Stimulated activated CD8-positive, alpha-beta memory T cell treated with anti-CD3 and anti-CD28 coated beads, Interleukin-15, amount 100 ng/mL, for 24 hours (primary cell): ENCODE results near the gene MPZL1.
"Not testable (repeated sequence)": the region's sequence is repeated elsewhere in the genome, so short reads cannot be mapped to it uniquely, and the experiment has no call there.

Experiments
- DNase-seq: peaks from one replicate; pipeline ENCODE4 v3.0.0-alpha.2; 2020; ENCODE audit warnings: low read depth

The MPZL1 gene

DNA sequence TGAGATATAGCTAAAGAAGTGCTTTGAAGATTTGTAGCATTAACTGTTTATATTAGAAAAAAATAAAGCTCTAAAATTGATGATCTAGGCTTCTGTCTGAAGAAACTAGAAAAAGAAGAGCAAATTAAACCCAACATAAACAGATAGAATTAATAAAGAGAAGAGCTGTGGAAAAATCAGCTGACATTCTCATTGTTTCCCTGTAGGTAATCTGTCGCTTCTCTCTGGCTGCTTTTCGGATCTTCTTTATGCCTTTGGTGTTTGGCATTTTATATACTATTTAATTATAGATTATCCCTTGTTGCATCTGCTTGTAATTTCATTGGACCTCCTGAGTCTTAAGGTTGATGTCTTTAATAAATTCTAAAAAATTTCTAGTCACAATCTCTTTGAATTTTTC lies 59.8 kb downstream of the MPZL1 start:
- DNase-seq, result no peak

DNA sequence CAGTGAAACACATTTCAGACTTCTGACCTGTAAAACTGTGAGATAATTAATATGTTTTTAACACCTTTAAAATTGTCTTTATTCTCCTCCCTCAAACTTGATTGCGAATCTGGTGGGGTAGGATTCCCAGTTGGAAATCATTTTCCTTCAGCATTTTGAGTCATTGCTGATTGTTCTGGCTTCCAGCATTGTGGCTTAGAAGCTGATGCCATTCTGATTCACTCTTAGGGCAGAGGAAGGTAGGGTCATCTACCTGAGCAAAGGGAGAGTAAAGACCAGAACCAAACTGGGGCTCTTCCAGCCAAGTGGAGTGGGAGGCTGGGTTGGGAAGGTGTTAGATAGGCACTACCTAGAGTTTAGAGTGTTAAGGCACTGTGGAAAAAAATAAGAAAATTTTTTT lies 61.2 kb downstream of the MPZL1 start:
- DNase-seq, result no peak

DNA sequence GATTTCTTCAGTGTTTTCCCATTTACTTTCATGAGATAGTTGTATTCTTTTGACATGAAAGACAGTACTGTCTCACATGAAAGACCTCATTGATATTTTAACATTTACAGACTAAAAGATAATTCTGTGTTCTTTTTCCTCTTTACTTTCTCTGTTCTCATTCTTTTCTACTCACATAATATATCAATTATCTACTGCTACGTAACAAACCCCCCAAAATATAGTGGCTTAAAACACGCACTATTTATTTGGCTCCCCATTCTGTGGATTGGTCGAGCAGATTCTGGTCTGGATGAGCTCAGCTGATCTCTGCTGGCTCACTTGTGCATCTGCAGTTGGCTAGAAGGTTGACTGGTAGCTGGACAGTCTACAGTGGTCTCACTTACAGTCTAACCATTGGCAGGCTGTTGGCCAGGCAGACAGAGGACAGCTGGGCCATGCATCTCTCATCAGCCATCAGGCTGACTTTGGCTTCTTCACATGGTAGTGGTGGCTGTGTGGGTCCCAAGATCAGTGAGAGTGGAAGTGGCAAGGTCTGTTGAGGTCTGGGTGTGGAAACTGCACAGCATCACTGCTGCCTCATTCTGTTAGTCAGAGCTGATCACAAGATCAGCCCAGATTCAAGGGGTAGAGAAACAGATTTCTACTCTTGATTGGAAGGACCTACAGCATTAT lies 63.2 kb downstream of the MPZL1 start:
- DNase-seq, result no peak

DNA sequence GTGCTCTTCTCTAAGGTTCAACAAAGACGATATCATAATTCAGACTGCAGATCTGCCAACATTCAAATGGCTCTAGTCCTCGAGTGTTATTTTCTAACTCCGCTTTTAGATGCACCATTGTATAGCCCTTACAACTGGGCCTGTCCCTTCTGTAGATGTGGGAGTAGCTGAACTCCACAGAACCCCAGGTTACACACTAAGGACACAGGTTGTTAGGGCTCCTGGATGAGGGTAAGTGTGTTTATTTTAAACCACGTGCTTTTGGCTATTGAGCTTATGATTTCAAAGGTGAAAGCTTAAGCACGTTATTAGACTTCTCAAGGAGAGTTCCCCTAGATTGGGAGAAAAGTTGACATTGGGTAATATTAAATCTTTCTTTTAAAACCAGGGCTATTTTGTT lies 64.7 kb downstream of the MPZL1 start:
- DNase-seq, result no peak

DNA sequence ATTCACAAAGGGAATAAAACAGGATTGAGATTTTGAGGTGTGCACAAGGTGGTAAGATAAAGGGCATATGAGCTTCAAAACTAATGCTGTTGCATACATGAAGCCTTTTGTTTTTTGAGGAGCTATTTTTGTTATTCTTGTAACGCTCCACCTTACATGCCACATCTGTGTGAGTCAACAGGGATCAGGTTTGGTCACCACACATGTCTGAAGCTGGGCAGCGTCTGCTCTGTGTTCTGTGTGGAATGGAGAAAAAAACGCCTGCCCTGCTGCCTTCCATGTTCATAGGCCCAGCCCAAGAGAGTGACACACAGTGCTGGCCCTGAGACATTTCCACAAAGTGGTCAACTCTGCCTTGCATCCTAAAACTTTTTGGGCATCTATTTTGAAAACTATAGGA lies 67.7 kb downstream of the MPZL1 start:
- no peak for DNase-seq

DNA sequence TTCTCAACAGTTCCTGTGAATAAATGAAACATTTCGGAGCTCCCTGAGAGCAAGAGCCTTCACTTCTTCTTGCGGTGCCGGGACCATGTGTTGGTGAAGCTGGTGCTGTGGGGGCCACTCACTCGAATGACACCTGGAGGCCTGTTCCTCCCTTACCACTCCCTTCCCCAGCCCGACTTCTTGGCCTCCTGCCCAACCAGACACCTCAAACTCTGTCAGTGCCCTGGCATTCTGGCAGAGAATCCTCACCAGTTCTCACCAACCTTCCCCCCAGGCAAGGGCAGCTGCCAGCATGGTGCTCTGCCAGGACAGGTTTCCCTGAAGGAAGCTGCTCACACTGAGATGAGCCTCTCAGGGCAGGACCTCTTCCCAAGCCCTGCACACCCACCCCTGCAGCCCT lies 68.3 kb downstream of the MPZL1 start:
- no peak for DNase-seq

DNA sequence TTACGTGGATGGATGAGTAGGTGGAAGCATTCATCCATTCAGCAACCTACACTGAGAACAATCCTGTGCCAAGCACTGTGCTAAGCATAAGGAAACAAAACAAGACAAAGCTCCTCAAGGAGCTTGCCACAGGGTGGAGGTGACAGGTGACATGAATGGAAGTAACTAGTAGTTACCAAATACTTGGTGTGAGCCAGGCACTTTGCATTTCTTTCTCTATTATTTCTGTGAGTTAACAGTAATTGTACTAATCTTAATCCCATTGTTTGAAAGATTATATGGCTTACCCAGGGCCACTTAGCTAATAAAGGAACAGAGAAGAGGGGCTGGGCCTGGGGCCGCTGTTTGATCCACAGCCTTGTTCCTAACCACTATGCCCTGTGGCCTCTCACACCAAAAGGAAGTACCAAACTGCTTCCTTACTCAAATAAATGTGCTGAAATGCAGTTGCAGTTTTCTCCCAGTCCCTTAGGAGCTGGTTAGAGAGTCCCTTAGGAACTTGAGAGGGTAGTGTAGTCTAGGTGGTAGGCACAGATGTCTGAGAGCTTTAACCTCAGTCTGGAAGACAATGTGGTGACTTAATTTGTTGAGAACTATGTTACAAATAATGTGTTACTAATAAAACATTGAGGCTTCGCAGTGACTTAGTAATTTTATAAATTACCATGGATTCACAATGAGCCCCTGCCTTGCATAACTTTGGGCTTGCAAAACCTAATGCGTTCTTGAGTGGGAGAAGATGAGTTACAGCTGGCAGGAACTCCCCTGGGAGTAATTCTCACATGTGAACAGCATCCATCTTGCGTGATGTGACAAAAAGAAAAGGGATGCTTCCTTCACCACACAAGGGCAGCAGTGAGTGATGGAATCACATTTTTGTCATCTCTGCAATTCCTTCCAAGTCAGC lies 69.8 kb downstream of the MPZL1 start:
- no peak for DNase-seq

DNA sequence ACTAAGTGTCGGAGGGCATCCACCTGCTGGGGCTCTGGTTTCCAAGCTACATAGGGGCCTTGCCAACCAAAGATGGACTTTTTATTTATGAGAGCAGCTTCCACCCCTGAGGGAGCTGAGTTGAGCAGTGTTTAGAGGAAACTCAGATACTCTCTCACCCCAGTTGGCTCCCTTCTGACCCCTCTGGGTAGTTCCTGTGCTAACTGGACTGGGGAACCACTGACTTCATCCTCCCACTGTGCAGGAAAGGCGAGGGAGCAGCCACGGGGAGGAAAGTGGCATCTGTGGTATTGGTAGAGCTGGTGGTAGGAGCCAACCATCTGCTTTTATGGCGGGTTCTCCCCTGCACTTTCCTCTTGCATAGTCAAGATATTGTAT lies 70.4 kb downstream of the MPZL1 start:
- DNase-seq, result no peak

DNA sequence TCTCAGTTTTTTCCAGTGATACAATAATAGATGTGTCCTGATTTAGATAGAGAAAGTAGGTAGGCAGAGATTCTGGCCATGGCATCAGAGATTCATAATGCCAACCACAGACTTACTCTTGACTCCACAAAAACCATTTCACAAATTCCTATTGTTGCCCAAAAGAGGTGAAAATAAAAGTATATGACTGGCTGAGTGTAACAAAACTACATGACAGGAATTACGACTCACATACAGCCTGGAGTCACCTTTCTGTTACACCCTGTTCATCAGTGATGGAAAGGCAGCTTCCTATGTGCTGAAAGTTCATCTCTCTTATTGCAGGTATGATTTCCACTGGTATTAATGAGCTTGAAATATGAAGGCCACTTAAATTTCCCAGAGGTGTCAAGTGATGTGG lies 72.3 kb downstream of the MPZL1 start:
- no peak for DNase-seq

DNA sequence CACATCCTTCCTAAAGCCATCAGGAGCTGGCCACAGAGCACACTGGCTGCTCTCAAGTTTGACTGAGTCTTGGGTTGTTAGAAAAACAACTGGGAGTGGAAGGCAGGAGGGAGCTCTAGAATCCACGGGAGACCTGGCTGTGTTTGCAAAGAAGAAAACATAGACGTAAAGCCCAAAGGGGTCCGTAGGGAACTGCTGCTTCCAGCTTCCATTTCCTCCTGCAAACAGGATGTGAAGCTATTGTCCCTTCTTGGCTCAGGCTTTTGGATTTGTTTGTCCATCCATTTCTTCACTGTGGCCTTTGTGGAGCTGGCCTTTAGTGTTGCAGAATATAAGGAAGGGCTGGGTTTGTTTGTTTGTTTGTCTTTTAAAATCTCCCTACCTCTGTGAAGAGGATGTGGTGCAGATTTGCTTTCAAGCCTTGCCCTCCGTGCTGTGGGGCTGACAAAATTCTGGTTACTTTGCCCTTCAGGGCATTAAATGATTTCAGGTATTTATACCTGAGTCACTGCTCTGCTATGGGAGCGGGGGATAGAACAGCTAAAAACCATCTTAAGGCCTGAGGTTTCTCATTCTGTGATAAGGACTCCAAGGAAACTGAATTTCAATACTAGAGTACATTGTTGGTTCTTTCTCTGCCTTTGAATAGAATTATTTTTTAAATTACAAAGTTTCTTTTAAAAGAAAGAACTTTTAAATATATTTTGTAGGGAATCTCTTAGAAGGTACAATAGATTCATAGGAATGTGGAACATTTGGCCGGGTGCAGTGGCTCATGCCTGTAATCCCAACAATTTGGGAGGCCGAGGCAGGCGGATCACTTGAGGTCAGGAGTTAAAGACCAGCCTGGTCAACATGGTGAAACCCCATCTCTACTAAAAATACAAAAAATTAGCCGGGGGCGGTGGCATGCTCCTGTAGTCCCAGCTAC lies 74.3 kb downstream of the MPZL1 start:
- no peak for DNase-seq

DNA sequence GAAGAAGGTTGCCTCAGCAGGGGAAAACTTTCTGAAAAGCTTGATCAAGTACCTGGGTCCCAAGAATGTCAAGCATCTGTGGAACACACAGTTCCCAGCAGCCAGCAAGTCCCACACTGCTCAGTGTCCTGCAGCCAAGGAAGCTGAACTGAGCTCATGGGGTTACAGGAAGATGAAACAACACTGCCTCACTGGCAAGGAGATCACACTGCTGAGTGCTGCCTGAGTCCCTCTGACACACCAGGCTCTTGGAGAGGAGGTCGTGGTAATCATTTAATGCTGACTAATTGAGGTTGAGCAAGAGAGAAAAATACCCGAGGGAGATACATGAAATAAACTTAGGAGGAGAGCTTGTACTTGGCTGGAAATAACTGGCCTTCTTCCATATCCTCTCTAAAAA lies 75.2 kb downstream of the MPZL1 start:
- no peak for DNase-seq

DNA sequence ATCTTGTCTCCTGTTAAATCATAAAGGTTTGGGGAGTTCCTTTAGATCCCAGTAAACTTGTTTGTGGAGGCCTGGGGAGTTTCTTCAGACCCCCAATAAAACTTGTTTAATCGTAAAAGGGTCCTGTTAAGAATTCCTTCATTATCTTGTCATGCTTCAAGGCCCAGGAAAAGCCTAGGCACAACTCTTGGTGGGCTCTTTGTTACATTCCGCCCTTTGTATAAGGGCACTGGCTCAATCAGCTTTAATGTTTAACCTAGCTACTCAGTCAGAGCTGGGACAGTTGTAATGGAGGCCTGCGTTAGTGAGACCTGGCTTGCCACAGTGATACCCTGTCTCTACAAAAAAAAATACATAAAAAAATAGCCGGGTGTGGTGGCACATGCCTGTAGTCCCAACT lies 77.2 kb downstream of the MPZL1 start:
- no peak for DNase-seq

DNA sequence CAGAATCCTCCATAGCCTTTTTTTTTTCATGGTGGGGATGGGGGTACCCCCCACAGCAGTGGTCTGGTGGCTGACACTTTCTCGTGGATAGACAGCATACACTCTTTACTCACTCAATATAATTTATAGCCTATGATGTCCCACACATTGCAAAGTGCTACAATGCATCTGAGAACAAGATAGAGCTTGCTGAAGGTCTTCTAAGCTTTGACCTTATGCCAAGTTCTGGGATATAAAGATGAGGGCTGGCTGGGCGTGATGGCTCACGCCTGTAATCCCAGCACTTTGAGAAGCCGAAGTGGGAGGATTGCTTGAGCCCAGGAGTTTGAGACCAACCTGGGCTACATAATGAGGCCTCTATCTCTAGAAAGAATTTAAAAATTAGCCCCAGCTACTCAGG lies 78.0 kb downstream of the MPZL1 start:
- no peak for DNase-seq

DNA sequence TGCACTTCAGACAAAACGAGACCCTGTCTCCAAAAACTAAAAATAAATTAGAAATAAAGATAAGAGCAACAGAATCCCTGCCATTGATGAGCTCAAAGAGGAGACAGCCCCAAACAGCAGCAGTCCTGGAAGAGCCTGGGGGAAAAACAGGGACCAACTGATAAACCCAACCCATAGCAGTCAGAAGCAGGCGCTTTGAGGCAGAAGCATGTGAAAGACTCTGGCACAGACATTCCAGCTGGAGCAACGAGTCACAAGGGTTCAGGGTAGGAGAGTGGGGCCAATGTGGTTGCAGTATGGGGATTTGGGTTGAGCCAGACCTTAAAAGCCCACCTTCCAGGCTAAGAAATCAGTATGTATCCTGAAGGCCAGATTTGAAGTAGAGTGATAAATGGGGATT lies 78.5 kb downstream of the MPZL1 start:
- no peak for DNase-seq

DNA sequence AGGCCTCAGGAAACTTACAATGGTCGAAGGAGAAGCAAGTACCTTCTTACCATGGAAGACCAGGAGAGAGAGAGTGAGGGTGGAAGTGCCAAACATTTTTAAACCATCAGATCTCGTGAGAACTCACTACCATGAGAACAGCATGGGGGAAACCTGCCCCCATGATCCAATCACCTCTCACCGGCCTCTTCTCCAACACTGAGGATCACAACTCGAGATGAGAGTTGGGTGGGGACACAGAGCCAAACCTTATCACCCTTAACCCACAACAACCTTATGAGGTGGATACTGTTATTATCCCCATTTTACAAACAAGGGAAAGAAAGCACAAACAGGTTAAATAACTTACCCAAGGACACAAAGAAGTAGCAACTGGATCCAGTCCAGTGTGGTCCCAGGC lies 80.5 kb downstream of the MPZL1 start:
- DNase-seq, result no peak

DNA sequence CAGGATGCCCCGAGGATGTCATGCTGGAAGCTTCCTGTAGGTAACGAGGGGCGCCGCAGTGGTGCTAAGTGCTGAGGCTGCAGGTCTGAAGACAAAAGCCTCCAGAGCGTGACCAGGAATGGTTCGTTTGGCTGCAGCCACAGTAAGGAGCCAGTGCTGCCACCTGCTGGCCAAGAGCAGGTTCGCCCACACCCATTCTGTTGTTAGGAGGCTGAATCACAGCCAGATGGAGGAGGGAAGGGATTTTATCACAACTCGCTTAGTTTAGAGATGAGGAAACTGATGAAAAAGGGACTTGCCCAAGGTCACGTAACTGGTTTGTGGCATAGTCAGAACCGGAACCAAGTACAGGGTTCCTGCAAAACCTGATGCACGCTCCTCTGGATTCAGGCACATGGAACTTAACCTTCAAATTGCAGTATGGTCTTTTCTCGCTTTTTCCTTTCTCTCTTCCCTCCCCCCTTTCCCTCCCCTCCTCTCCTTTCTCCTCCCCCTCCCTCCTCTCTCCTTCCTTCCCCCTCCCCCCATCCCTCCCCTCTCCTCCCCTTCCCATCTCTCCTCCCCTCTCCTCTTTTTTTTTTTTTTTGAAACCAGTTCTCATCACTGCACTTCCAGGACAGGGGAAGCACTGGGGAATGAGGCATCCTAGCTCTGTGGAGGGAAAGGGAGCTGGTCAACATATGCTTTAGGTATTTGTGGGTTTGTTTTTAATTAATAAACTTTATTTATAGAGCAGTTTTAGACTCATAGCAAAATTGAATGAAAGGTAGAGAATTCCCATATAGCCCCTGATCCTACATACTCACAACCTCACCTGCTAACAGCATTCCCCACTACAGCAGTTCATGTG lies 81.8 kb downstream of the MPZL1 start:
- peak; percentile 75 for DNase-seq

DNA sequence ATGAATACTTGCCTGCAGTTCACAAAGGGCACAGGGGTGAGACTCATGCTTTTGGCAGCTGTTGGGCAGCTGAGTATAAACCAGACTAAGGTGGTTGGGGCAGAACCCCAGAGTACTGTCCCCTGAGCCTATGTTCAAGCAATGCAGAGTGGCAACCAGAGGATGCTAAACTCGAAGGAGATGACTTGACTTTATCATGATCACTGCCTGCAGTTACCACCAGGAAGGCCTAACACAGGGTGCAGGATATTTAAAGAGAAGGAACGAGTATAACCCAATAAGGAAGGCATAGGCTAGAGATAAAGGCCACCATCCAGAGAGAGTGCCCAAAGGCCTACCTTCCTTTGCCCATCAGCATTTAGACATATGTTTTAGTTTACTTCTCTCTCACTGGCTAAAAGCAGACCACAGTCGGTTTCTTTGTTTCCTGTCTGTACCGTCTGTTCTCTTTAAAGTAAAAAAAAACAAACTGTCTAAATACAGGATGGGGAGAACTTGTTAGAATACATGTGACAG lies 83.3 kb downstream of the MPZL1 start:
- DNase-seq, result no peak

DNA sequence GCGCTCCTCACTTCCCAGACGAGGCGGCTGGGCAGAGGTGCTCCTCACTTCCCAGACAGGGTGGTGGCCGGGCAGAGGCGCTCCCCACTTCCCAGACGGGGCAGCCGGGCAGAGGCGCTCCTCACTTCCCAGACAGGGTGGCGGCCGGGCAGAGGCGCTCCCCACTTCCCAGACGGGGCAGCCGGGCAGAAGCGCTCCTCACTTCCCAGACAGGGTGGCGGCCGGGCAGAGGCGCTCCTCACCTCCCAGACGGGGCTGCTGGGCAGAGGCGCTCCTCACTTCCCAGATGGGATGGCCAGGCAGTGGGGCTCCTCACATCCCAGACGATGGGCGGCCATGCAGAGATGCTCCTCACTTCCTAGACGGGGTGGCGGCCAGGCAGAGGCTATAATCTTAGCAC lies 84.5 kb downstream of the MPZL1 start:
- not testable (repeated sequence) for DNase-seq

DNA sequence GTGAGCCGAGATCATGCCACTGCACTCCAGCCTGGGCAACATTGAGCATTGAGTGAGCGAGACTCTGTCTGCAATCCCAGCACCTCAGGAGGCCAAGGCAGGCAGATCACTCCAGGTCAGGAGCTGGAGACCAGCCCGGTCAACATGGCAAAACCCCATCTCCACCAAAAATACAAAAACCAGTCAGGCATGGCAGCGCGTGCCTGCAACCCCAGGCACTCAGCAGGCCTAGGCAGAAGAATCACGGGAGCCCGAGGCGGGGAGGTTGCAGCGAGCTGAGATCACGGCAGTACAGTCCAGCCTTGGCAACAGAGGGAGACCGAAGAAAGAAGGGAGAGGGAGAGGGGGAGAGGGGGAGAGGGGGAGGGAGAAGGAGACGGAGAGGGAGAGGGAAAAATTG lies 84.9 kb downstream of the MPZL1 start:
- not testable (repeated sequence) for DNase-seq

DNA sequence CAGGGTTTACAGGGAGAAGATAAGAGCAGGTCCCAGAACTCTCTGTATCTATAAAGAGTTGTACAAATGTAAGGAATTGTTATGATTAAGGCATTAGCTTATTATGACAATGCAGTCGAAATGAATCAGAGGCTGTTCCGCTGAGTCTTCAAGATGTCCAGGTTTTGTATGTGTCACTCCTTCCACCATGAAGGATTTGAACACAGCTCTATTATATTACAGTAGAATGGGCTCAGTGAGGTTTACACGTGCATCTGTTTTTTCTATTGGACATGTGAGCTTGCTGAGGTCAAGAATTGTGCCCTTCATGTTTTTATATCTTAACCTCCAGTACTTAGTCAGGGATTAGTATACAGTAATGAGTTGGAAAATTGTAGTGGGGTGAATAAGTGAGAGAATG lies 86.3 kb downstream of the MPZL1 start:
- no peak for DNase-seq

DNA sequence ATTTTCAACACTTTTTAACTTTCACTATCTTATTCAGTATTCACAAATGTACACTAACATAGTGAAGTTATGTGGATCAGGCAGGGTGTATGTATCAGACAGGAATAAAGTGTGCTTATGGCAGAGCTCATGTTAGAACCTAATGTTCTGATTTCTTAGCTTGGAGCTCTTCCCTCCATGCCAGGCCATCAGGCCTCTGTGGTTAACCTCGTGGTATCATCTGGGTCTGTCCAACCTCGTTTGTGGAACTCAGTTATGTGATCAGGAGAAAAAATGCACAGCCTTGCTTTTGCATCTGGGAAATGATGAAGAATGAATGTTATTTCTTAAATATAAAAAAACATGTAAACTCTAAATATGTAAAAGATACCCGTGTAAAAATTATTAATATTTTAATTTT lies 86.9 kb downstream of the MPZL1 start:
- DNase-seq, result no peak
